Astrocyte (in vitro differentiated cells and primary cell): ENCODE data around the gene OR10V1. TPM values are rescaled to one million over a fixed set of nuclear protein-coding genes. Genes with fewer than 3 reads are reported as not detected.
A peak's percentile ranks its signal among the peaks of the same experiment; 100 is the strongest.

ENCODE experiments used
- DNase-seq: peaks from one replicate; pipeline ENCODE4 v3.0.0-alpha.2; 2010; ENCODE audit warnings: low read depth
- FAIRE-seq: peaks from 2 replicates; lab custom pipeline; 2011; peaks lifted over from hg19 to GRCh38; lab: Jason Lieb, UNC
- H2AFZ ChIP-seq: 2 replicates; pipeline ENCODE4 v1.6.0; 2012; ENCODE audit warnings: low read depth, low read length, inconsistent platforms
- H3K27ac ChIP-seq: 2 replicates; pipeline ENCODE4 v1.5.1; 2011; ENCODE audit warnings: low read depth, low read length, inconsistent platforms
- H3K27me3 ChIP-seq: 2 replicates; pipeline ENCODE4 v1.6.0; 2011; ENCODE audit warnings: low read length, inconsistent platforms; ENCODE audit not compliant: insufficient read depth
- H3K36me3 ChIP-seq: 2 replicates; pipeline ENCODE4 v1.5.1; 2011; ENCODE audit warnings: low read length, inconsistent platforms; ENCODE audit not compliant: insufficient read depth
- H3K4me1 ChIP-seq: 2 replicates; pipeline ENCODE4 v1.5.1; 2011; ENCODE audit warnings: low read length, inconsistent platforms; ENCODE audit not compliant: insufficient read depth
- H3K4me2 ChIP-seq: 2 replicates; pipeline ENCODE4 v1.6.0; 2012; ENCODE audit warnings: low read length, inconsistent platforms
- H3K4me3 ChIP-seq: 2 replicates; pipeline ENCODE4 v1.5.1; 2011; ENCODE audit warnings: low read depth, mild to moderate bottlenecking, low read length, inconsistent platforms; ENCODE audit not compliant: insufficient read depth
- H3K79me2 ChIP-seq: 2 replicates; pipeline ENCODE4 v1.6.0; 2012; ENCODE audit warnings: mild to moderate bottlenecking, low read length, inconsistent platforms; ENCODE audit not compliant: insufficient read depth
- H3K9ac ChIP-seq: 2 replicates; pipeline ENCODE4 v1.6.0; 2012; ENCODE audit warnings: mild to moderate bottlenecking, low read length, inconsistent platforms
- H3K9me3 ChIP-seq: 2 replicates; pipeline ENCODE4 v1.5.1; 2012; ENCODE audit warnings: low read depth, mild to moderate bottlenecking, low read length, inconsistent platforms; ENCODE audit not compliant: insufficient read depth
- H4K20me1 ChIP-seq: 2 replicates; pipeline ENCODE4 v1.6.0; 2012; ENCODE audit warnings: low read length, inconsistent platforms; ENCODE audit not compliant: insufficient read depth
- H3K27ac Mint-ChIP-seq: one replicate; pipeline ENCODE4 v1.8.0; 2021; ENCODE audit warnings: mild to moderate bottlenecking, mixed read lengths; ENCODE audit not compliant: unreplicated experiment
- H3K27me3 Mint-ChIP-seq: one replicate; pipeline ENCODE4 v1.8.0; 2021; ENCODE audit warnings: low read depth, mixed read lengths; ENCODE audit not compliant: unreplicated experiment
- H3K36me3 Mint-ChIP-seq: one replicate; pipeline ENCODE4 v1.8.0; 2021; ENCODE audit warnings: low read depth, mixed read lengths; ENCODE audit not compliant: unreplicated experiment
- H3K4me1 Mint-ChIP-seq: one replicate; pipeline ENCODE4 v1.8.0; 2021; ENCODE audit warnings: low read depth, mixed read lengths; ENCODE audit not compliant: unreplicated experiment
- H3K4me3 Mint-ChIP-seq: one replicate; pipeline ENCODE4 v1.8.0; 2021; ENCODE audit warnings: mild to moderate bottlenecking, moderate library complexity, mixed read lengths; ENCODE audit not compliant: unreplicated experiment
- H3K9me3 Mint-ChIP-seq: one replicate; pipeline ENCODE4 v1.8.0; 2021; ENCODE audit warnings: mild to moderate bottlenecking, mixed read lengths; ENCODE audit not compliant: unreplicated experiment
- EZH2 ChIP-seq: IDR thresholded peaks from 2 replicates; pipeline ENCODE4 v1.6.1; 2012; ENCODE audit warnings: mild to moderate bottlenecking, low read length, inconsistent platforms; ENCODE audit not compliant: insufficient read depth
- total RNA-seq: library from RNA; stranded (reverse); gene quantifications from 2 replicates; pipeline ENCODE4 v1.2.1, GENCODE V29; 2021
- TF ChIP-seq, protein P1 (sequence below): IDR thresholded peaks from 2 replicates; pipeline ENCODE4 v1.5.1; 2011; ENCODE audit warnings: low read depth, mild to moderate bottlenecking, inconsistent platforms, low read length, moderate library complexity; ENCODE audit not compliant: insufficient read depth

Gene OR10V1
- total RNA-seq, 1 donor from 2014 or later, result not detected

DNA sequence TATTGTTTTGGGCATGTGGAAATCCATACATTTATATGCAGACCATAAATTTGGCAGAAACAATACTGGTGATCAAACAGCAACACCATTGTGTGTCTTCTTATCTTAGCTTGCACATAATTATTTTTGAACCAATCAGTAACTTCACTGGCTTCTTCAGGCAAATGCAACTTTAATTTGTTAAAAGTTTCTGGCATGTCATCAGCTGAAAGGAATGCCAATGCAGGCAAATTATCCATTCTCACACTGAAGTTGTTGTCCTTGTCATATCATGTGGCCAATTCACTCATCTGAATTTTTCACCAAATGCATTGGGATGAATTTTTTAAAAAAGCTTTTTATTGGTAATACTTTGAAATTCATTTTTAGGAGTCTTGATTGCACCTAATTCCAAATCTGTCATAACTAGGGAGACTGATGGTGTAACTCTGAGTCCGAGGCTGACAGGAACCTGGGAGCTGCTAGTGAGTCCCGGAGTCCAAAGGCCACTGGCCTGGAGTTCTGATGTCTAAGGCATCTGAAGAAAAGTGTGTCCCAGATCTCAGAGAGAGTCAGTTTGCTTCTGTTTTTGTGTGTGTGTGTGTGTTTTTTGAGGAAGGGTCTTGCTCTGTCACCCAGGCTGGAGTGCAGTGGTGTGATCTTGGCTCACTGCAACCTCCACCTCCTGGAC, 17.4 kb upstream of the OR10V1 start:
- DNase-seq (no peak), FAIRE-seq (no peak)
- Histone ChIP-seq H2AFZ (no peak overlapping the region), H3K27ac (no peak overlapping the region), H3K36me3 (no peaks in the 10 kb centered on the region), H3K9me3 (no peaks in the 10 kb centered on the region), H3K27me3 (no peaks in the 10 kb centered on the region), H3K4me2 (no peak overlapping the region), H3K4me1 (no peaks in the 10 kb centered on the region), H3K4me3 (no peak overlapping the region), H3K79me2 (no peaks in the 10 kb centered on the region), H4K20me1 (no peaks in the 10 kb centered on the region), H3K9ac (no peak overlapping the region)
- H3K9me3 Mint-ChIP-seq, result peaks cover 4% of the 10 kb centered on the region
- no peak overlapping the region for H3K4me3 Mint-ChIP-seq
- TF ChIP-seq, protein P1, sequence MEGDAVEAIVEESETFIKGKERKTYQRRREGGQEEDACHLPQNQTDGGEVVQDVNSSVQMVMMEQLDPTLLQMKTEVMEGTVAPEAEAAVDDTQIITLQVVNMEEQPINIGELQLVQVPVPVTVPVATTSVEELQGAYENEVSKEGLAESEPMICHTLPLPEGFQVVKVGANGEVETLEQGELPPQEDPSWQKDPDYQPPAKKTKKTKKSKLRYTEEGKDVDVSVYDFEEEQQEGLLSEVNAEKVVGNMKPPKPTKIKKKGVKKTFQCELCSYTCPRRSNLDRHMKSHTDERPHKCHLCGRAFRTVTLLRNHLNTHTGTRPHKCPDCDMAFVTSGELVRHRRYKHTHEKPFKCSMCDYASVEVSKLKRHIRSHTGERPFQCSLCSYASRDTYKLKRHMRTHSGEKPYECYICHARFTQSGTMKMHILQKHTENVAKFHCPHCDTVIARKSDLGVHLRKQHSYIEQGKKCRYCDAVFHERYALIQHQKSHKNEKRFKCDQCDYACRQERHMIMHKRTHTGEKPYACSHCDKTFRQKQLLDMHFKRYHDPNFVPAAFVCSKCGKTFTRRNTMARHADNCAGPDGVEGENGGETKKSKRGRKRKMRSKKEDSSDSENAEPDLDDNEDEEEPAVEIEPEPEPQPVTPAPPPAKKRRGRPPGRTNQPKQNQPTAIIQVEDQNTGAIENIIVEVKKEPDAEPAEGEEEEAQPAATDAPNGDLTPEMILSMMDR, result no peak
- TF ChIP-seq EZH2, result no peak
- H3K4me1 Mint-ChIP-seq, result peaks cover 8% of the 10 kb centered on the region
- H3K27ac Mint-ChIP-seq, result peak overlapping the region; percentile 3
- H3K36me3 Mint-ChIP-seq, result no peaks in the 10 kb centered on the region
- H3K27me3 Mint-ChIP-seq, result no peaks in the 10 kb centered on the region

DNA sequence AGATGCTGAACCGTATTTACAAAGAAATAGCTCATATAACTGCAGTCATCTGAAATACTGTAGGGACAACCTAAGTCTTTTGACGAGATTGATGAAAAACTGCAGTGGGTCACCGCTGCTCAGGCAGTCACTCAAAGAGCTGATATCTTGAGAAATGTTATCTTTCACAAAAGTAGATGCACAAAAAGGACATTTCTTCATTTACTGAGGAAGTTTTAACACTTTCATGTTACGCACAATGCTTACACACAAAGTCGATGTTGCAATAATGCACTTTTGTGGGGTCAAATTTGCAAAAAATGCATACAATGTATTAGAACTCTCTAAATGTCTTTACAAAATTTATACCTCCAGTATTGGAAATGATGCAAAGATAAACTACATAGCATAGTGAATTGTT, 16.2 kb upstream of the OR10V1 start:
- DNase-seq (no peak), FAIRE-seq (no peak)
- no peak overlapping the region for H3K9ac ChIP-seq
- H3K36me3 ChIP-seq, result no peaks in the 10 kb centered on the region
- H3K9me3 ChIP-seq, result no peaks in the 10 kb centered on the region
- Mint-ChIP-seq H3K4me1 (peaks cover 8% of the 10 kb centered on the region), H3K27ac (no peak overlapping the region), H3K9me3 (peaks cover 4% of the 10 kb centered on the region), H3K4me3 (no peak overlapping the region), H3K36me3 (no peaks in the 10 kb centered on the region), H3K27me3 (no peaks in the 10 kb centered on the region)
- H3K27me3 ChIP-seq, result no peaks in the 10 kb centered on the region
- H3K4me3 ChIP-seq, result no peak overlapping the region
- H3K4me2 ChIP-seq, result no peak overlapping the region
- no peak for TF ChIP-seq EZH2
- TF ChIP-seq, protein P1, result no peak
- H3K79me2 ChIP-seq, result no peaks in the 10 kb centered on the region
- no peak overlapping the region for H2AFZ ChIP-seq
- no peaks in the 10 kb centered on the region for H4K20me1 ChIP-seq
- H3K4me1 ChIP-seq, result no peaks in the 10 kb centered on the region
- no peak overlapping the region for H3K27ac ChIP-seq

GRCh38 chr11:59728913-59729312, 15.3 kb upstream of the OR10V1 start:
- H3K27me3 ChIP-seq, result no peaks in the 10 kb centered on the region
- no peaks in the 10 kb centered on the region for H3K36me3 ChIP-seq
- H3K4me3 ChIP-seq, result no peak overlapping the region
- FAIRE-seq (no peak), DNase-seq (no peak)
- Mint-ChIP-seq H3K9me3 (peaks cover 4% of the 10 kb centered on the region), H3K36me3 (no peaks in the 10 kb centered on the region), H3K27me3 (no peaks in the 10 kb centered on the region), H3K4me3 (no peak overlapping the region), H3K27ac (no peak overlapping the region), H3K4me1 (peaks cover 8% of the 10 kb centered on the region)
- no peak overlapping the region for H3K27ac ChIP-seq
- H3K4me2 ChIP-seq, result no peak overlapping the region
- H4K20me1 ChIP-seq, result no peaks in the 10 kb centered on the region
- H3K9ac ChIP-seq, result no peak overlapping the region
- H3K9me3 ChIP-seq, result no peaks in the 10 kb centered on the region
- H3K79me2 ChIP-seq, result no peaks in the 10 kb centered on the region
- peak overlapping the region; percentile 5 for H2AFZ ChIP-seq
- TF ChIP-seq, protein P1, result no peak
- no peak for TF ChIP-seq EZH2
- H3K4me1 ChIP-seq, result no peaks in the 10 kb centered on the region
